ENCODE results near the gene CT45A9. TPM values are rescaled to one million over a fixed set of nuclear protein-coding genes. Genes with fewer than 3 reads are reported as not detected.
A peak's percentile ranks its signal among the peaks of the same experiment; 100 is the strongest.
"Not testable (repeated sequence)": the region's sequence is repeated elsewhere in the genome, so short reads cannot be mapped to it uniquely, and the experiment has no call there.

Gene CT45A9
- total RNA-seq, 1 experiment from 2014 or later, result not detected

GRCh38 chrX:135888976-135889375 is 17.4 kb upstream of the CT45A9 start:
- H3K36me3 ChIP-seq (ENCODE audit: insufficient read depth, low read length, poor library complexity, severe bottlenecking); H3K9me3 ChIP-seq (ENCODE audit: low read depth, low read length, poor library complexity, severe bottlenecking); H3K4me1 ChIP-seq (ENCODE audit: insufficient read depth, low read length, poor library complexity, severe bottlenecking); H3K4me3 ChIP-seq (ENCODE audit: low read depth, low read length, poor library complexity, severe bottlenecking); intact Hi-C loops (cut with micrococcal nuclease; ENCODE audit: unreplicated experiment); H3K27ac ChIP-seq (ENCODE audit: low read depth, low read length, poor library complexity, severe bottlenecking); CTCF ChIA-PET; BruUV-seq (replicated peaks); H3K27me3 ChIP-seq (replicated peaks; ENCODE audit: insufficient read depth, low read depth, low read length, poor library complexity); POLR2A ChIA-PET (ENCODE audit: low non-redundant PET): not testable (repeated sequence)
- TF ChIP-seq CTCF (conservative IDR thresholded peaks at IDR 0.05; ENCODE audit: low read depth, low read length), result peak; percentile 47
- DNase-seq (ENCODE audit: low spot score), result peak; percentile 26

- H3K4me3 ChIP-seq (ENCODE audit: low read depth, low read length, poor library complexity, severe bottlenecking); CTCF ChIA-PET; DNase-seq (ENCODE audit: low spot score); H3K27ac ChIP-seq (ENCODE audit: low read depth, low read length, poor library complexity, severe bottlenecking); H3K36me3 ChIP-seq (ENCODE audit: insufficient read depth, low read length, poor library complexity, severe bottlenecking); POLR2A ChIA-PET (ENCODE audit: low non-redundant PET); BruUV-seq (replicated peaks); H3K27me3 ChIP-seq (replicated peaks; ENCODE audit: insufficient read depth, low read depth, low read length, poor library complexity); H3K9me3 ChIP-seq (ENCODE audit: low read depth, low read length, poor library complexity, severe bottlenecking); H3K4me1 ChIP-seq (ENCODE audit: insufficient read depth, low read length, poor library complexity, severe bottlenecking); intact Hi-C loops (cut with micrococcal nuclease; ENCODE audit: unreplicated experiment): not testable (repeated sequence)
Observed at GRCh38 chrX:135888230-135888629, 16.6 kb upstream of the CT45A9 start.

- H3K4me1 ChIP-seq (ENCODE audit: insufficient read depth, low read length, poor library complexity, severe bottlenecking); intact Hi-C loops (cut with micrococcal nuclease; ENCODE audit: unreplicated experiment); H3K36me3 ChIP-seq (ENCODE audit: insufficient read depth, low read length, poor library complexity, severe bottlenecking); POLR2A ChIA-PET (ENCODE audit: low non-redundant PET); DNase-seq (ENCODE audit: low spot score); H3K27ac ChIP-seq (ENCODE audit: low read depth, low read length, poor library complexity, severe bottlenecking); H3K27me3 ChIP-seq (replicated peaks; ENCODE audit: insufficient read depth, low read depth, low read length, poor library complexity); CTCF ChIA-PET; BruUV-seq (replicated peaks); H3K9me3 ChIP-seq (ENCODE audit: low read depth, low read length, poor library complexity, severe bottlenecking); H3K4me3 ChIP-seq (ENCODE audit: low read depth, low read length, poor library complexity, severe bottlenecking): not testable (repeated sequence)
Observed at GRCh38 chrX:135882741-135883140, 11.1 kb upstream of the CT45A9 start.

GRCh38 chrX:135854438-135854837 is 17.2 kb downstream of the CT45A9 start, which contains the start of gene CT45A8:
Gene CT45A8 (minus strand): TSS chrX:135854538. CDS start chrX:135850783, 3,755 bp downstream.
- BruUV-seq (replicated peaks); intact Hi-C loops (cut with micrococcal nuclease; ENCODE audit: unreplicated experiment); H3K27ac ChIP-seq (ENCODE audit: low read depth, low read length, poor library complexity, severe bottlenecking); H3K4me3 ChIP-seq (ENCODE audit: low read depth, low read length, poor library complexity, severe bottlenecking); POLR2A ChIA-PET (ENCODE audit: low non-redundant PET); H3K27me3 ChIP-seq (replicated peaks; ENCODE audit: insufficient read depth, low read depth, low read length, poor library complexity); H3K4me1 ChIP-seq (ENCODE audit: insufficient read depth, low read length, poor library complexity, severe bottlenecking); H3K9me3 ChIP-seq (ENCODE audit: low read depth, low read length, poor library complexity, severe bottlenecking); DNase-seq (ENCODE audit: low spot score); H3K36me3 ChIP-seq (ENCODE audit: insufficient read depth, low read length, poor library complexity, severe bottlenecking); CTCF ChIA-PET: not testable (repeated sequence)

- BruUV-seq (replicated peaks); POLR2A ChIA-PET (ENCODE audit: low non-redundant PET); H3K36me3 ChIP-seq (ENCODE audit: insufficient read depth, low read length, poor library complexity, severe bottlenecking): not testable (repeated sequence)
Observed at GRCh38 chrX:135837180-135837579, 34.4 kb downstream of the CT45A9 start, which contains the start of gene CT45A7. Gene CT45A7 (minus strand): TSS chrX:135837280. CDS start chrX:135833533, 3,747 bp downstream.

GRCh38 chrX:135819912-135820311 is 51.7 kb downstream of the CT45A9 start, which contains the start of gene CT45A2:
Gene CT45A2 (minus strand): TSS chrX:135820012. CDS start chrX:135816265, 3,747 bp downstream.
- H3K36me3 ChIP-seq (ENCODE audit: insufficient read depth, low read length, poor library complexity, severe bottlenecking); H3K4me3 ChIP-seq (ENCODE audit: low read depth, low read length, poor library complexity, severe bottlenecking); BruUV-seq (replicated peaks); DNase-seq (ENCODE audit: low spot score); CTCF ChIA-PET; intact Hi-C loops (cut with micrococcal nuclease; ENCODE audit: unreplicated experiment); POLR2A ChIA-PET (ENCODE audit: low non-redundant PET); H3K4me1 ChIP-seq (ENCODE audit: insufficient read depth, low read length, poor library complexity, severe bottlenecking); H3K9me3 ChIP-seq (ENCODE audit: low read depth, low read length, poor library complexity, severe bottlenecking); H3K27ac ChIP-seq (ENCODE audit: low read depth, low read length, poor library complexity, severe bottlenecking); H3K27me3 ChIP-seq (replicated peaks; ENCODE audit: insufficient read depth, low read depth, low read length, poor library complexity): not testable (repeated sequence)

More at GRCh38 chrX:135837180-135837579, 34.4 kb downstream of the CT45A9 start, which contains the start of gene CT45A7:
- H3K27me3 ChIP-seq (replicated peaks; ENCODE audit: insufficient read depth, low read depth, low read length, poor library complexity); H3K27ac ChIP-seq (ENCODE audit: low read depth, low read length, poor library complexity, severe bottlenecking); H3K9me3 ChIP-seq (ENCODE audit: low read depth, low read length, poor library complexity, severe bottlenecking); DNase-seq (ENCODE audit: low spot score); H3K4me1 ChIP-seq (ENCODE audit: insufficient read depth, low read length, poor library complexity, severe bottlenecking); CTCF ChIA-PET; H3K4me3 ChIP-seq (ENCODE audit: low read depth, low read length, poor library complexity, severe bottlenecking); intact Hi-C loops (cut with micrococcal nuclease; ENCODE audit: unreplicated experiment): not testable (repeated sequence)

Data from A673 (cell line).